HepG2 (cell line): Measurements from ENCODE around the gene UNC13D. TPM values are rescaled to one million over a fixed set of nuclear protein-coding genes. Genes with fewer than 3 reads are reported as not detected.

Experiments used
- BHLHE40 ChIP-seq: IDR thresholded peaks from 2 replicates; pipeline ENCODE4 v1.6.1; 2011; ENCODE audit warnings: low read length, improper control_type of control experiment
- DNMT3B ChIP-seq: conservative IDR thresholded peaks from 2 replicates; pipeline ENCODE4 v1.6.1; 2016; ENCODE audit warnings: missing biosample characterization, control low read depth
- FIP1L1 ChIP-seq: fragments of 200-400 bp; formaldehyde crosslinking; IDR thresholded peaks from 2 replicates; pipeline ENCODE4 v1.6.1; 2018; ENCODE audit warnings: low read depth, mild to moderate bottlenecking, low read length, moderate library complexity, borderline replicate concordance; ENCODE audit not compliant: insufficient read depth
- GTF2F1 ChIP-seq: fragments of 150-350 bp; IDR thresholded peaks from 2 replicates; pipeline ENCODE4 v1.6.1; 2014; ENCODE audit warnings: low read length
- HOXA9 ChIP-seq: sonication (generic); formaldehyde crosslinking; IDR thresholded peaks from 2 replicates; pipeline ENCODE4 v1.8.1; 2022; ENCODE audit warnings: missing genetic modification reagents, mild to moderate bottlenecking, moderate library complexity, borderline replicate concordance
- KAT2B ChIP-seq: fragments of 150-350 bp; IDR thresholded peaks from 2 replicates; pipeline ENCODE4 v1.6.1; 2014; ENCODE audit warnings: low read depth, low read length, borderline replicate concordance
- MAFG ChIP-seq: sonication (generic); formaldehyde crosslinking; IDR thresholded peaks from 2 replicates; pipeline ENCODE4 v1.5.1; 2020; ENCODE audit warnings: mild to moderate bottlenecking, missing genetic modification reagents
- NR2F1 ChIP-seq, 2 experiments: fragments of 450-650 bp in 1 of 2; formaldehyde crosslinking in 1 of 2; IDR thresholded peaks; 2 replicates each; pipeline versions ENCODE4 v1.5.0 to v1.6.1; 2016 to 2020; ENCODE audit warnings: mild to moderate bottlenecking in 1 of 2, missing compliant biosample characterization in 1 of 2, missing genetic modification reagents in 1 of 2, moderate library complexity in 1 of 2
- SATB2 ChIP-seq: sonication (generic); formaldehyde crosslinking; IDR thresholded peaks from 2 replicates; pipeline ENCODE4 v1.5.0; 2020; ENCODE audit warnings: missing genetic modification reagents
- TGIF2 ChIP-seq: IDR thresholded peaks from 2 replicates; pipeline ENCODE4 v1.6.1; 2016; ENCODE audit warnings: control low read depth, missing compliant biosample characterization
- ZNF772 ChIP-seq: sonication (generic); formaldehyde crosslinking; IDR thresholded peaks from 2 replicates; pipeline ENCODE4 v1.5.0; 2020; ENCODE audit warnings: mild to moderate bottlenecking, missing genetic modification reagents
- polyA plus RNA-seq, 8 experiments: library from polyadenylated mRNA; depleted of rRNA in 3 of 8; stranded (reverse) in 7 of 8; unstranded in 1 of 8; fragments of >200 nt; fragmentation: Illumina TruSeq in 4 of 8; extraction: Trizol in 4 of 8; gene quantifications; 2 replicates each; pipeline versions ENCODE4 v1.2.1 to v1.2.3, GENCODE V29; 2011 to 2016; ENCODE audit warnings: low read depth in 4 of 8, missing spikeins in 1 of 8, mixed read lengths in 1 of 8; ENCODE audit not compliant: insufficient read depth in 1 of 8
- total RNA-seq, 5 experiments: library from RNA; depleted of rRNA; stranded (reverse); fragments of >200 nt; fragmentation: Illumina TruSeq; extraction: Trizol; gene quantifications; 2 replicates each; pipeline ENCODE4 v1.2.3, GENCODE V29; 2016; ENCODE audit warnings: low read depth in 1 of 5
- TF ChIP-seq, protein P1 (sequence below): sonication (generic); formaldehyde crosslinking; IDR thresholded peaks from 2 replicates; pipeline ENCODE4 v1.4.0; 2020; ENCODE audit warnings: mild to moderate bottlenecking, missing genetic modification reagents
- TF ChIP-seq, protein P2 (sequence below): fragments of 450-650 bp; IDR thresholded peaks from 2 replicates; pipeline ENCODE4 v1.6.1; 2017; ENCODE audit warnings: mild to moderate bottlenecking
- TF ChIP-seq, protein P3 (sequence below): sonication (generic); formaldehyde crosslinking; conservative IDR thresholded peaks from 2 replicates; pipeline ENCODE4 v1.4.0; 2020; ENCODE audit warnings: missing genetic modification reagents
- TF ChIP-seq, protein P4 (sequence below): sonication (generic); formaldehyde crosslinking; IDR thresholded peaks from 2 replicates; pipeline ENCODE4 v1.4.0; 2020; ENCODE audit warnings: missing genetic modification reagents, borderline replicate concordance

The UNC13D gene
- total and polyA plus RNA-seq, 2 of the 13 experiments (the other 11 are each of a cell fraction or from before 2014, with no cell fraction given) = 29.7 to 42.7 TPM

DNA sequence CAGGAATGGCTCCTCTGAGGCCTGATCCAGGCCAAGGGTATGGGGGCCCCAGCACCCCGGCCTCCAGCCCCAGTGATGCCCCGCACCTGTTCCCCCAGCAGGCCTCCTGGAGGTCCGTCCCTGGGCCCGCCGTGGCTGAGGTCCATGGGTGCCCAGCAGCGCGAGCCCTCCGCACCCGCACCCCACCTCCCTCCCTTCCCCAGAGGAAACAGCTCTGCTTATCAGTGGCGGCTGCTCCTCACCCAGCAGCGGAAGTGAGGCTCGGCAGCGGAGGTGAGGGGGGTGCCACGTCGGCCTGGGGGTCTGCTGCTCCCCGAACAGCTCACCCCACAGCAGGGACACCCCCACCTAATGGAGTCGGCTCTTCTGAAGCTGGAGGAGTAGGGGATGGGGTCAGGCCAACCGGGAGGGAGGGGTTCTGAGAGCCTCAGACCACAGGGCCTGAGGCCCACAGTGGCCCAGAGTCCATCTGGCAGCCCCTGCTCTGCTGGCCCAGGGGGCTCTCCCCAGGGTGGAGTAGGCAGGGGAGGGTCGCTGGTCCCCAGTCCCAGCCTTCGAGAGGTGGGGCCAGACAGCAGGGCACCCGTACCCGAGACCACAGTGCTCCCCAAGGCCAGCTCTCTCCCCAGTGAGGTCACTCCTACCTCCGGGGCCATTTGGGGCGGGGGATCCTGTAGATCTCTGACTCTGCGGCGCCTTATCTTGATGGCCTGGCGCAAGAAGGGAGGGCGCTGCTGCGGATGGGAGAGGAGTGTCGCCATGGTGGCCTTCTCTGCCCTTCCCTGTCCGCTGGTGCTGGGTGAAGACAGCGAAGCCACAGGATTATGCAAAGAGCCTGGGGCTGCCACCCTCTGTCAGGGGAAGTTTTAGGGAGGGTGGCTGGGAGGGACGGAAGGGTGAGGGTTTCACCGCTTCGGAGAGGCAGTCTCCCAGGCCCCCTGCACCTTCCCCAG, at the start of gene UNC13D (continued):
- TF ChIP-seq, protein P1, sequence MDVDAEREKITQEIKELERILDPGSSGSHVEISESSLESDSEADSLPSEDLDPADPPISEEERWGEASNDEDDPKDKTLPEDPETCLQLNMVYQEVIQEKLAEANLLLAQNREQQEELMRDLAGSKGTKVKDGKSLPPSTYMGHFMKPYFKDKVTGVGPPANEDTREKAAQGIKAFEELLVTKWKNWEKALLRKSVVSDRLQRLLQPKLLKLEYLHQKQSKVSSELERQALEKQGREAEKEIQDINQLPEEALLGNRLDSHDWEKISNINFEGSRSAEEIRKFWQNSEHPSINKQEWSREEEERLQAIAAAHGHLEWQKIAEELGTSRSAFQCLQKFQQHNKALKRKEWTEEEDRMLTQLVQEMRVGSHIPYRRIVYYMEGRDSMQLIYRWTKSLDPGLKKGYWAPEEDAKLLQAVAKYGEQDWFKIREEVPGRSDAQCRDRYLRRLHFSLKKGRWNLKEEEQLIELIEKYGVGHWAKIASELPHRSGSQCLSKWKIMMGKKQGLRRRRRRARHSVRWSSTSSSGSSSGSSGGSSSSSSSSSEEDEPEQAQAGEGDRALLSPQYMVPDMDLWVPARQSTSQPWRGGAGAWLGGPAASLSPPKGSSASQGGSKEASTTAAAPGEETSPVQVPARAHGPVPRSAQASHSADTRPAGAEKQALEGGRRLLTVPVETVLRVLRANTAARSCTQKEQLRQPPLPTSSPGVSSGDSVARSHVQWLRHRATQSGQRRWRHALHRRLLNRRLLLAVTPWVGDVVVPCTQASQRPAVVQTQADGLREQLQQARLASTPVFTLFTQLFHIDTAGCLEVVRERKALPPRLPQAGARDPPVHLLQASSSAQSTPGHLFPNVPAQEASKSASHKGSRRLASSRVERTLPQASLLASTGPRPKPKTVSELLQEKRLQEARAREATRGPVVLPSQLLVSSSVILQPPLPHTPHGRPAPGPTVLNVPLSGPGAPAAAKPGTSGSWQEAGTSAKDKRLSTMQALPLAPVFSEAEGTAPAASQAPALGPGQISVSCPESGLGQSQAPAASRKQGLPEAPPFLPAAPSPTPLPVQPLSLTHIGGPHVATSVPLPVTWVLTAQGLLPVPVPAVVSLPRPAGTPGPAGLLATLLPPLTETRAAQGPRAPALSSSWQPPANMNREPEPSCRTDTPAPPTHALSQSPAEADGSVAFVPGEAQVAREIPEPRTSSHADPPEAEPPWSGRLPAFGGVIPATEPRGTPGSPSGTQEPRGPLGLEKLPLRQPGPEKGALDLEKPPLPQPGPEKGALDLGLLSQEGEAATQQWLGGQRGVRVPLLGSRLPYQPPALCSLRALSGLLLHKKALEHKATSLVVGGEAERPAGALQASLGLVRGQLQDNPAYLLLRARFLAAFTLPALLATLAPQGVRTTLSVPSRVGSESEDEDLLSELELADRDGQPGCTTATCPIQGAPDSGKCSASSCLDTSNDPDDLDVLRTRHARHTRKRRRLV = no peak
- TF ChIP-seq, protein P2, sequence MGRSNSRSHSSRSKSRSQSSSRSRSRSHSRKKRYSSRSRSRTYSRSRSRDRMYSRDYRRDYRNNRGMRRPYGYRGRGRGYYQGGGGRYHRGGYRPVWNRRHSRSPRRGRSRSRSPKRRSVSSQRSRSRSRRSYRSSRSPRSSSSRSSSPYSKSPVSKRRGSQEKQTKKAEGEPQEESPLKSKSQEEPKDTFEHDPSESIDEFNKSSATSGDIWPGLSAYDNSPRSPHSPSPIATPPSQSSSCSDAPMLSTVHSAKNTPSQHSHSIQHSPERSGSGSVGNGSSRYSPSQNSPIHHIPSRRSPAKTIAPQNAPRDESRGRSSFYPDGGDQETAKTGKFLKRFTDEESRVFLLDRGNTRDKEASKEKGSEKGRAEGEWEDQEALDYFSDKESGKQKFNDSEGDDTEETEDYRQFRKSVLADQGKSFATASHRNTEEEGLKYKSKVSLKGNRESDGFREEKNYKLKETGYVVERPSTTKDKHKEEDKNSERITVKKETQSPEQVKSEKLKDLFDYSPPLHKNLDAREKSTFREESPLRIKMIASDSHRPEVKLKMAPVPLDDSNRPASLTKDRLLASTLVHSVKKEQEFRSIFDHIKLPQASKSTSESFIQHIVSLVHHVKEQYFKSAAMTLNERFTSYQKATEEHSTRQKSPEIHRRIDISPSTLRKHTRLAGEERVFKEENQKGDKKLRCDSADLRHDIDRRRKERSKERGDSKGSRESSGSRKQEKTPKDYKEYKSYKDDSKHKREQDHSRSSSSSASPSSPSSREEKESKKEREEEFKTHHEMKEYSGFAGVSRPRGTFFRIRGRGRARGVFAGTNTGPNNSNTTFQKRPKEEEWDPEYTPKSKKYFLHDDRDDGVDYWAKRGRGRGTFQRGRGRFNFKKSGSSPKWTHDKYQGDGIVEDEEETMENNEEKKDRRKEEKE = no peak
- TF ChIP-seq, protein P3, sequence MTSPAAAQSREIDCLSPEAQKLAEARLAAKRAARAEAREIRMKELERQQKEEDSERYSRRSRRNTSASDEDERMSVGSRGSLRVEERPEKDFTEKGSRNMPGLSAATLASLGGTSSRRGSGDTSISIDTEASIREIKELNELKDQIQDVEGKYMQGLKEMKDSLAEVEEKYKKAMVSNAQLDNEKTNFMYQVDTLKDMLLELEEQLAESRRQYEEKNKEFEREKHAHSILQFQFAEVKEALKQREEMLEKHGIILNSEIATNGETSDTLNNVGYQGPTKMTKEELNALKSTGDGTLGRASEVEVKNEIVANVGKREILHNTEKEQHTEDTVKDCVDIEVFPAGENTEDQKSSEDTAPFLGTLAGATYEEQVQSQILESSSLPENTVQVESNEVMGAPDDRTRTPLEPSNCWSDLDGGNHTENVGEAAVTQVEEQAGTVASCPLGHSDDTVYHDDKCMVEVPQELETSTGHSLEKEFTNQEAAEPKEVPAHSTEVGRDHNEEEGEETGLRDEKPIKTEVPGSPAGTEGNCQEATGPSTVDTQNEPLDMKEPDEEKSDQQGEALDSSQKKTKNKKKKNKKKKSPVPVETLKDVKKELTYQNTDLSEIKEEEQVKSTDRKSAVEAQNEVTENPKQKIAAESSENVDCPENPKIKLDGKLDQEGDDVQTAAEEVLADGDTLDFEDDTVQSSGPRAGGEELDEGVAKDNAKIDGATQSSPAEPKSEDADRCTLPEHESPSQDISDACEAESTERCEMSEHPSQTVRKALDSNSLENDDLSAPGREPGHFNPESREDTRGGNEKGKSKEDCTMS (CRISPR knock-in tag) = no peak
- TF ChIP-seq HOXA9 (CRISPR knock-in tag) = no peak
- no peak for TF ChIP-seq MAFG (CRISPR knock-in tag)
- peak; percentile 55; the same call in 1 of the 2 replicates for TF ChIP-seq DNMT3B (CRISPR knock-in tag)
- no peak for TF ChIP-seq KAT2B
- no peak for TF ChIP-seq BHLHE40
- peak; percentile 67; the same call in 1 of the 2 replicates for TF ChIP-seq TGIF2 (CRISPR knock-in tag)
- no peak for TF ChIP-seq SATB2 (CRISPR knock-in tag)
- peak; percentile 44; the same call in 1 of the 2 replicates for TF ChIP-seq ZNF772
- no peak for TF ChIP-seq NR2F1 (CRISPR knock-in tag; IDR thresholded peaks at IDR 0.05)
- TF ChIP-seq, protein P4, sequence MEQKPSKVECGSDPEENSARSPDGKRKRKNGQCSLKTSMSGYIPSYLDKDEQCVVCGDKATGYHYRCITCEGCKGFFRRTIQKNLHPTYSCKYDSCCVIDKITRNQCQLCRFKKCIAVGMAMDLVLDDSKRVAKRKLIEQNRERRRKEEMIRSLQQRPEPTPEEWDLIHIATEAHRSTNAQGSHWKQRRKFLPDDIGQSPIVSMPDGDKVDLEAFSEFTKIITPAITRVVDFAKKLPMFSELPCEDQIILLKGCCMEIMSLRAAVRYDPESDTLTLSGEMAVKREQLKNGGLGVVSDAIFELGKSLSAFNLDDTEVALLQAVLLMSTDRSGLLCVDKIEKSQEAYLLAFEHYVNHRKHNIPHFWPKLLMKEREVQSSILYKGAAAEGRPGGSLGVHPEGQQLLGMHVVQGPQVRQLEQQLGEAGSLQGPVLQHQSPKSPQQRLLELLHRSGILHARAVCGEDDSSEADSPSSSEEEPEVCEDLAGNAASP = no peak; the same call in 1 of the 2 replicates
- no peak for TF ChIP-seq FIP1L1
- no peak for TF ChIP-seq GTF2F1
